ENCODE results near the gene MBP.

MBP gene

GRCh38 chr18:77124452-77124922, 8.1 kb downstream of the MBP start:
- no peak overlapping the region for H3K27ac ChIP-seq

GRCh38 chr18:77123320-77124231, 9.0 kb downstream of the MBP start:
- no peak for TF ChIP-seq CTCF (conservative IDR thresholded peaks at IDR 0.05)
- H3K27ac ChIP-seq: no peak overlapping the region

More at GRCh38 chr18:77124452-77124922, 8.1 kb downstream of the MBP start:
- TF ChIP-seq CTCF (conservative IDR thresholded peaks at IDR 0.05): no peak

- H3K27ac ChIP-seq: no peak overlapping the region
- TF ChIP-seq CTCF (conservative IDR thresholded peaks at IDR 0.05): no peak
These were observed 11.1 kb downstream of the MBP start for GRCh38 chr18:77121523-77121922.

- TF ChIP-seq CTCF (conservative IDR thresholded peaks at IDR 0.05): no peak
- no peak overlapping the region for H3K27ac ChIP-seq
These were observed 12.6 kb downstream of the MBP start for GRCh38 chr18:77119851-77120491.

GRCh38 chr18:77119101-77119850, 13.3 kb downstream of the MBP start:
- H3K27ac ChIP-seq: no peak overlapping the region
- TF ChIP-seq CTCF (conservative IDR thresholded peaks at IDR 0.05): no peak

GRCh38 chr18:77118256-77119090, 14.1 kb downstream of the MBP start:
- H3K27ac ChIP-seq: no peak overlapping the region

More at GRCh38 chr18:77118256-77119090, 14.1 kb downstream of the MBP start:
- TF ChIP-seq CTCF (conservative IDR thresholded peaks at IDR 0.05): no peak
